Ectodermal cell (in vitro differentiated cells): Measurements from ENCODE around the gene RAD51B. TPM values are rescaled to one million over a fixed set of nuclear protein-coding genes. Genes with fewer than 3 reads are reported as not detected.

Source experiments
- H3K27ac ChIP-seq: 2 replicates; pipeline ENCODE4 v1.7.0; 2013; ENCODE audit warnings: mild to moderate bottlenecking, low read depth, low read length; ENCODE audit not compliant: insufficient read depth, poor library complexity, severe bottlenecking
- H3K27me3 ChIP-seq: 2 replicates; pipeline ENCODE4 v1.7.0; 2013; ENCODE audit warnings: mild to moderate bottlenecking, low read length; ENCODE audit not compliant: insufficient read depth, control insufficient read depth, poor library complexity, severe bottlenecking
- H3K36me3 ChIP-seq: one replicate; pipeline ENCODE4 v1.7.0; 2013; ENCODE audit warnings: low read length; ENCODE audit not compliant: control insufficient read depth, insufficient read depth
- H3K4me1 ChIP-seq: one replicate; pipeline ENCODE4 v1.7.0; 2013; ENCODE audit warnings: low read length; ENCODE audit not compliant: control insufficient read depth, insufficient read depth
- H3K4me3 ChIP-seq: 2 replicates; pipeline ENCODE4 v1.7.0; 2013; ENCODE audit warnings: low read depth, low read length, control low read depth; ENCODE audit not compliant: insufficient read depth
- H3K9me3 ChIP-seq: 2 replicates; pipeline ENCODE4 v1.7.0; 2013; ENCODE audit warnings: mild to moderate bottlenecking, low read length, moderate library complexity; ENCODE audit not compliant: control insufficient read depth
- WGBS, 2 experiments: methylation state at CpG; one replicate each; pipeline ENCODE4 v1.1.7; 2013; ENCODE audit warnings: missing lambda C conversion rate in 2 of 2; 5-methylcytosine and 5-hydroxymethylcytosine counted together
- polyA plus RNA-seq, 4 experiments: library from polyadenylated mRNA; stranded (reverse); fragments of 50-300 nt; gene quantifications; one replicate each; pipeline ENCODE4 v1.2.3, GENCODE V29; 2013

Gene RAD51B
- 14.2 TPM for polyA plus RNA-seq (2013, experiment 1 of 4)
- polyA plus RNA-seq (2013, experiment 2 of 4) = 14.6 TPM
- 11.8 TPM for polyA plus RNA-seq (2013, experiment 3 of 4)
- polyA plus RNA-seq (2013, experiment 4 of 4) = 11.3 TPM

DNA sequence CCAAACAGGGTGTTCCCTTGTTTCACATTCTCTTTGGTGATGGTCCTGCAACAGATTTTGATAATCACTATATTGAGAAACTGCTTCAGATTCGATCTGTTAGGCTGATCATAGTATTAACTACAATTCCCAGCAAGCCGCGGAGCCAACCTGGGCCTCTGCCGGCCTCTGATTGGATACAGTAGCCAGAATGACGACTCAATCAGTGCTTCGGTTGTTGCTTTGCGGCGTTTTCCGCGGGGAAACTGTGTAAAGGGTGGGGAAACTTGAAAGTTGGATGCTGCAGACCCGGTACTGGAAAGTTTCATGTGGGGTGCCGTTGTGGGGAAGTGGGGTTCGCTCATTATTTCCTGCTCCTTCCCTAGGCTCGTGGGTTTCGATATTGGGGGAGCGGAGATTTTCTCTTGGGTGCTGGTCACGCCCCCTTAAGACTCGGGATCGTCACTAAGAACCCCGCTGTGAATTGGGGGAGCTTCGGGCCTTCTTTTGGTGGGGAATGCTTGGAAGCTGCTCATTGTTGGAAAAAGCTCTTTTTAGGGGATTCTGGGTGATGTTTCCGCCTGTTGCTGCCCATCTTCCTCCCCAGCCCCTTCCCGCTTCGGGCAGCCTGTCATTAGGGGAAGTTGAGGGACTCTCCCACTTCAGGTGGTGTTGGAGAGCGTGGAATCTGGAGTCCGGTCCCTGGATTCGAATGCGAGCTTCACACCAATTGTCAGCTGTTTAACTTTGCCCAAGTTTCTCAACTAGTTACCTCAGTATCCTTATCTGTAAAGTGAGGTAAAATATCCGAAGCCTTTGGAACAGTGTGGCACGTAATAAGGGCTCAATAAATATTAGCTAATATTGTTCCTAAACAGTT, at the start of gene RAD51B:
Gene RAD51B (plus strand): TSS at position 217 of the 859 bp plus-strand sequence.
- H3K27me3 ChIP-seq = no peaks in the 10 kb centered on the region
- no peak within 1 kb of the TSS for H3K27ac ChIP-seq
- no peaks in the 10 kb centered on the region for H3K36me3 ChIP-seq
- no peaks in the 10 kb centered on the region for H3K9me3 ChIP-seq
- peak within 1 kb of the TSS; percentile 64 for H3K4me3 ChIP-seq
- WGBS, 2 experiments = 1 to 4% methylated on average over 28 to 30 of the region's 30 CpGs
- H3K4me1 ChIP-seq = peaks cover 6% of the 10 kb centered on the region

DNA sequence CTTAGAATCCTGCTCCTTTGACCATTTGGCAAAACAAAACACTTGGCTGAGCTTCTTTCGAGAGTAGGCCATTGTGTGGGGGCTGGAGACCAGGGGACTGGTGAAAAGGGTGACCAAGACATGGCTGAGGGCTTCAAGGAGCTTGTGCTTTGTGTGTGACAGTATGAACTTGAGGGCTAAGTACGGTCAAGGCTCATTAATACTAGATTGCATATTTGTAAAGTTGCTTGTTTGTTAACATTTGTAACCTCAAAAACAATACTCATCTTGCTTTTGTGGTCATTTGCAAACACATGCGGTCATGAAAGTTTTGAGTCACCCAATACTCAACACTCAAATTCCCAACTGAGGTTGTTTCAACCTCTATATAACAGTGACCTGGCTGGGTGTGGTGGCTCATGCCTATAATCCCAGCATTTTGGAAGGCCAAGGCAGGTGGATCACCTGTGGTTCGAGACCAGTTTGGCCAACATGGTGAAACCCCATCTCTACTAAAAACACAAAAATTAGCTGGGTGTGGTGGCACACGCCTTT, 45.7 kb upstream of the RAD51B start:
- WGBS, 2 experiments = 92 to 93% methylated on average over 5 of the region's 5 CpGs
- peaks cover 62% of the 10 kb centered on the region for H3K36me3 ChIP-seq
- no peaks in the 10 kb centered on the region for H3K9me3 ChIP-seq
- no peak overlapping the region for H3K4me3 ChIP-seq
- H3K4me1 ChIP-seq = no peaks in the 10 kb centered on the region
- no peaks in the 10 kb centered on the region for H3K27me3 ChIP-seq
- H3K27ac ChIP-seq = no peak overlapping the region

- Histone ChIP-seq H3K4me1 (no peaks in the 10 kb centered on the region), H3K36me3 (peaks cover 48% of the 10 kb centered on the region), H3K4me3 (no peak overlapping the region), H3K27me3 (no peaks in the 10 kb centered on the region), H3K27ac (no peak overlapping the region), H3K9me3 (no peaks in the 10 kb centered on the region)
- 78 to 83% methylated on average over 4 of the region's 4 CpGs for WGBS, 2 experiments
These were observed 42.8 kb upstream of the RAD51B start for GRCh38 chr14:67776653-67777322.

GRCh38 chr14:67778792-67779191, 40.8 kb upstream of the RAD51B start:
- Histone ChIP-seq H3K4me3 (no peak overlapping the region), H3K36me3 (peaks cover 54% of the 10 kb centered on the region), H3K4me1 (no peaks in the 10 kb centered on the region), H3K9me3 (no peaks in the 10 kb centered on the region), H3K27me3 (no peaks in the 10 kb centered on the region), H3K27ac (no peak overlapping the region)
- WGBS, 2 experiments = 86 to 95% methylated on average over 1 of the region's 1 CpG

GRCh38 chr14:67782090-67782489, 37.5 kb upstream of the RAD51B start:
- Histone ChIP-seq H3K36me3 (peaks cover 48% of the 10 kb centered on the region), H3K9me3 (no peaks in the 10 kb centered on the region)
- 65 to 66% methylated on average over 3 of the region's 3 CpGs for WGBS, 2 experiments

DNA sequence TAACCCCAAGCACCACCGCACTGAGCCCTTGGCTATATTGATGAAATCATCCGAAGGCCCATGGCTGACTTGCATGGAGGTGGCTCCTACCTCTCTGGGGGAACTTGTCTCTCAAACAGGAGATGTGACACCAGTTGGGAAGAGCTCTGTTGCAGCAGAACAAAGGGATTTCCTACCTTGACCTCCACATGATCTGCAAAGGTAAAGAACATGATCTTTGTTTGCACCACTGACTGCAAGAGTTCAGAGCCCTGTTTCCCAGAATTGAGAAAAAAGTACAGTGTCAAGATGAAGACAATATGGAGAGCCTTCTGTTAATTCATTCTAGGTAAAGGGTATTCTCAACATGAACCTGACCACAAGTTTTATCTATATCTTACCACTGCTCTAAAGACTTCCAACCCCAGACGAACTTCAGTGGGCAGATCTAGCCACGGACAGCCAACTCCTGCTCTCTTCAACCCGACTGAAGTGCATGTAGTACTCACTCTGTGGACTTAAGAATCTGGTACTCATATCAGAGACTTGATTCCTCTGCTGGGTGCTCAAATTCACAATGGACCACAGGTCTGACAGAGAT, 35.2 kb upstream of the RAD51B start:
- WGBS, 2 experiments = 92 to 95% methylated on average over 5 of the region's 5 CpGs
- H3K27me3 ChIP-seq = no peaks in the 10 kb centered on the region
- H3K9me3 ChIP-seq = no peaks in the 10 kb centered on the region
- no peak overlapping the region for H3K27ac ChIP-seq
- peaks cover 39% of the 10 kb centered on the region for H3K36me3 ChIP-seq
- H3K4me3 ChIP-seq = no peak overlapping the region
- H3K4me1 ChIP-seq = no peaks in the 10 kb centered on the region

More at GRCh38 chr14:67782090-67782489, 37.5 kb upstream of the RAD51B start:
- no peaks in the 10 kb centered on the region for H3K27me3 ChIP-seq
- no peak overlapping the region for H3K27ac ChIP-seq
- no peaks in the 10 kb centered on the region for H3K4me1 ChIP-seq
- H3K4me3 ChIP-seq = no peak overlapping the region

DNA sequence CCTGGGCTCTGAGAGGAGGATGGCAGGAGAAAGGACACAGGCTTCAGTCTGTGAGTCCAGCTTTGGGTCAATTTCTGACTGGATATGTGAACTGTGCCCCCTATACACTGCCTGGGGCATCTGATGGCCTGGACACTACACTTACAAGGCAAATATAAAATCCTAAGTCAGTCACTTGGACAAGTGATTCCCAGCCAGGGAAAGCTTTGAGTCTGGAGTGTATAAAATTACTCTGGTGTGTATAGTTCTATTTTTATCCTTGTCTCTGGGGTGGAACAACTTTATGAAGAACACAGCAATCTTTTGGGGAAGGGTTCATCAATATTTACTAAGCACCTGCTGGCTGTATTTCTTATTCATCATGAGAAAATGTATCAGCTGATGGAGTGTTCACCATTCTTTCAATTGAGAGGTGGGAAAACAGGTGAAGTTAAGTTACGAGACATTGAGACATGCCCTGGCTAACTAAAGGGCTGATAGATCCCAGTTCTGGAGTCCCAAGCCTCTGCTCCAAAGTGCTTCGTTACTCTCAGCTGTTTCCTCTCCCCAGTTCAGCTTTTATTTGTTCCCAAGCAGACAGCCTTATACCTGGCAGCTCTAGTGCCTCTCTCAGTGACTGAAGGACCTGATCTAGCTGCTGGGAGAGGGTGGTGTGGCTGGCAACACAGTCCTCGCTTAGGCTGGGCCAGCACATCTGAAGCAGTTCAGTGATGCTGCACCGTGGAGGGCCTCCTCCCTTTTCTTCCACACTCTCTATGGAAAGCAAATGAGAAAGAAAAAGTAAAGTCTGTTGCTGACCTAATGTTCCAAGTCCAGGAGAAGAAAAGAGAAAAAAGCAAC, 34.1 kb upstream of the RAD51B start:
- Histone ChIP-seq H3K4me3 (no peak overlapping the region), H3K36me3 (peaks cover 40% of the 10 kb centered on the region), H3K9me3 (no peaks in the 10 kb centered on the region), H3K27me3 (no peaks in the 10 kb centered on the region), H3K27ac (no peak overlapping the region), H3K4me1 (no peaks in the 10 kb centered on the region)
- WGBS, 2 experiments = 92 to 97% methylated on average over 3 to 4 of the region's 4 CpGs

GRCh38 chr14:67787673-67788072, 31.9 kb upstream of the RAD51B start:
- Histone ChIP-seq H3K9me3 (no peaks in the 10 kb centered on the region), H3K36me3 (peaks cover 38% of the 10 kb centered on the region), H3K4me1 (no peaks in the 10 kb centered on the region), H3K27ac (no peak overlapping the region), H3K4me3 (no peak overlapping the region), H3K27me3 (no peaks in the 10 kb centered on the region)
- WGBS, 2 experiments = 94 to 97% methylated on average over 1 of the region's 1 CpG

GRCh38 chr14:67798731-67799130, 20.8 kb upstream of the RAD51B start:
- 93 to 94% methylated on average over 20 of the region's 20 CpGs for WGBS, 2 experiments
- Histone ChIP-seq H3K36me3 (peaks cover 47% of the 10 kb centered on the region), H3K4me1 (no peaks in the 10 kb centered on the region)

More at GRCh38 chr14:67798731-67799130, 20.8 kb upstream of the RAD51B start:
- Histone ChIP-seq H3K27ac (no peak overlapping the region), H3K9me3 (no peaks in the 10 kb centered on the region), H3K4me3 (no peak overlapping the region), H3K27me3 (no peaks in the 10 kb centered on the region)
